ENCODE results near the gene MAGEA9. TPM values are rescaled to one million over a fixed set of nuclear protein-coding genes. Genes with fewer than 3 reads are reported as not detected.
"Not testable (repeated sequence)": the region's sequence is repeated elsewhere in the genome, so short reads cannot be mapped to it uniquely, and the experiment has no call there.

Gene MAGEA9
- total RNA-seq, 3 donors from 2014 or later, result not detected

- Histone ChIP-seq H3K9me3 (no peaks in the 10 kb centered on the region), H3K4me3 (no peak overlapping the region), H3K36me3 (ENCODE audit: low read depth) (no peaks in the 10 kb centered on the region), H3K4me1 (ENCODE audit: low read depth) (no peaks in the 10 kb centered on the region)
- no peak for TF ChIP-seq CTCF (IDR thresholded peaks at IDR 0.05)
- intact Hi-C loops (cut with DNase I, micrococcal nuclease), result no loop called here
- DNase-seq (no peak), ATAC-seq (no peak)
These were observed 48.6 kb downstream of the MAGEA9 start for GRCh38 chrX:149830192-149830873.

GRCh38 chrX:149831473-149831872 lies 49.7 kb downstream of the MAGEA9 start:
- no peak for TF ChIP-seq CTCF (IDR thresholded peaks at IDR 0.05)
- intact Hi-C loops (cut with DNase I, micrococcal nuclease), result no loop called here
- ATAC-seq (no peak), DNase-seq (no peak)
- Histone ChIP-seq H3K9me3 (no peaks in the 10 kb centered on the region), H3K36me3 (ENCODE audit: low read depth) (no peaks in the 10 kb centered on the region), H3K4me1 (ENCODE audit: low read depth) (no peaks in the 10 kb centered on the region), H3K4me3 (no peak overlapping the region)

GRCh38 chrX:149836728-149837127 lies 55.0 kb downstream of the MAGEA9 start:
- intact Hi-C loops (cut with DNase I, micrococcal nuclease); H3K4me3 ChIP-seq; DNase-seq; H3K9me3 ChIP-seq; H3K4me1 ChIP-seq (ENCODE audit: low read depth); H3K36me3 ChIP-seq (ENCODE audit: low read depth): not testable (repeated sequence)
- peak; percentile 18 for ATAC-seq

GRCh38 chrX:149837167-149837566 lies 55.4 kb downstream of the MAGEA9 start:
- no peak for DNase-seq
- TF ChIP-seq CTCF (IDR thresholded peaks at IDR 0.05), result no peak
- Histone ChIP-seq H3K9me3 (no peaks in the 10 kb centered on the region), H3K4me1 (ENCODE audit: low read depth) (no peaks in the 10 kb centered on the region), H3K4me3 (no peak overlapping the region), H3K36me3 (ENCODE audit: low read depth) (no peaks in the 10 kb centered on the region)
- intact Hi-C loops (cut with DNase I, micrococcal nuclease), result no loop called here
- no peak for ATAC-seq

Other genes starting within 250 kb of the MAGEA9 start
- 10 to 100 TPM; 29.1 to 36.9 (median 34.0) TPM for gene EOLA1, start 240.9 kb upstream of the MAGEA9 start, total RNA-seq
- not detected for gene HSFX3, start 232.0 kb upstream of the MAGEA9 start, total RNA-seq
- not detected for gene MAGEA9B, start 194.5 kb upstream of the MAGEA9 start, total RNA-seq
- gene HSFX2, start 186.6 kb upstream of the MAGEA9 start, total RNA-seq, result 1 to 10 TPM in 1 of 3 donors, under 1 TPM in 1, not detected in 1; 0.36 to 1.1 TPM
- 10 to 100 TPM; 14.1 to 26.3 (median 20.4) TPM for gene TMEM185A, start 150.1 kb upstream of the MAGEA9 start, total RNA-seq
- not detected for gene MAGEA11, start 69.9 kb upstream of the MAGEA9 start, total RNA-seq
- gene HSFX1, start 7.9 kb upstream of the MAGEA9 start, total RNA-seq, result 1 to 10 TPM; 1.3 to 2.2 (median 1.8) TPM
- not detected for gene MAGEA8, start 99.3 kb downstream of the MAGEA9 start, total RNA-seq
- gene HSFX4, start 147.6 kb downstream of the MAGEA9 start, total RNA-seq, result not detected
- gene EOLA2, start 156.6 kb downstream of the MAGEA9 start, total RNA-seq, result 10 to 100 TPM; 30.9 to 34.9 (median 34.1) TPM

All from mucosa of descending colon (tissue), 3 donors.